GM06990 (cell line): ENCODE data around the gene TIMM17B.

Experiments used
- DNase-seq: peaks from one replicate; pipeline ENCODE4 v3.0.0-alpha.2; 2011; ENCODE audit not compliant: insufficient read length; ENCODE audit errors: extremely low read depth
- H3K27me3 ChIP-seq: replicated peaks from 2 replicates; pipeline ENCODE4 v1.6.0; 2011; ENCODE audit warnings: low read length; ENCODE audit not compliant: control insufficient read depth, insufficient read depth
- H3K36me3 ChIP-seq: 2 replicates; pipeline ENCODE4 v1.5.1; 2011; ENCODE audit warnings: low read length; ENCODE audit not compliant: control insufficient read depth, insufficient read depth
- H3K4me3 ChIP-seq: replicated peaks from 2 replicates; pipeline ENCODE4 v1.5.1; 2011; ENCODE audit warnings: low read depth, mild to moderate bottlenecking, control low read depth, low read length
- TF ChIP-seq, protein P1 (sequence below): IDR thresholded peaks from 2 replicates; pipeline ENCODE4 v1.5.1; 2011; ENCODE audit warnings: low read length, control low read depth, mild to moderate bottlenecking, inconsistent platforms; ENCODE audit not compliant: insufficient read depth, poor library complexity, severe bottlenecking

Gene TIMM17B

DNA sequence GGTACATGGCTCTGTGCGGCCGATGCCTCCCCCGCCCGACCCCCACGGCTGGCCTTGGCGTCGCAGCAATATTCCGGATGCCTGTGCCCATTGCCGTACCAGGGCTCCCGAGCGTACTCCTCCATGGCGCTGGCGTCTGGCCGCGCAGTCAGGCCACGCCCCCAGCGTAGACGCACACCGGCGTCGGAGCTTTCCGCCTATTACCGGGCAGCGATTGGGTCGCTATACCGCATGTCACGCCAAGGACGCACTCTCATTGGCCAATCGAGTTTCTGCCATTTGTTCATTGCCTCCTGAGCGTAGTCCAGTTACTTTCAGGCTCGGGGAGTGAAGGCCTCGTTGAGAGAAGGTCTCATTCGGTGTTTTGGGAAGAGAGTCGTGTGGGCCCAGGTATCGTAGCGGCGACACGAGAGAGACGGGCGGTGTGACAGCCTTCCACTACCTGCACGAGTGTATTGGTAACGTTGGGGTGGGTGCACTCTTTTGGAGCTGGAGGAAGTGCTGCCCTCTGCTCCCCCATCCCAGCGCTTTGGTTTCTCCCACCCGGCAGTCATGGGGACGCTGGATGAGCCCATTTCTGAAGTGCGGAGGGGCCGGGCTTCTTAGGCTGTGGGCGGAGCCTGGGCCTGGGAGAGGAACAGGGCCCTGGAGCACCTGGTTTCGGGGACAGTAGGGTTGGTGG, at the start of gene TIMM17B, which contains the start of gene PQBP1:
Gene TIMM17B (minus strand): TSS at position 144 of the 682 bp plus-strand sequence. CDS start 19 bp downstream, at position 125.
Gene PQBP1 (plus strand): TSS at position 306 of the 682 bp plus-strand sequence. CDS start 580 bp downstream, outside the sequence.
- DNase-seq: peak; percentile 93
- H3K36me3 ChIP-seq: peaks cover 2% of the 10 kb centered on the region
- no peaks in the 10 kb centered on the region for H3K27me3 ChIP-seq
- TF ChIP-seq, protein P1, sequence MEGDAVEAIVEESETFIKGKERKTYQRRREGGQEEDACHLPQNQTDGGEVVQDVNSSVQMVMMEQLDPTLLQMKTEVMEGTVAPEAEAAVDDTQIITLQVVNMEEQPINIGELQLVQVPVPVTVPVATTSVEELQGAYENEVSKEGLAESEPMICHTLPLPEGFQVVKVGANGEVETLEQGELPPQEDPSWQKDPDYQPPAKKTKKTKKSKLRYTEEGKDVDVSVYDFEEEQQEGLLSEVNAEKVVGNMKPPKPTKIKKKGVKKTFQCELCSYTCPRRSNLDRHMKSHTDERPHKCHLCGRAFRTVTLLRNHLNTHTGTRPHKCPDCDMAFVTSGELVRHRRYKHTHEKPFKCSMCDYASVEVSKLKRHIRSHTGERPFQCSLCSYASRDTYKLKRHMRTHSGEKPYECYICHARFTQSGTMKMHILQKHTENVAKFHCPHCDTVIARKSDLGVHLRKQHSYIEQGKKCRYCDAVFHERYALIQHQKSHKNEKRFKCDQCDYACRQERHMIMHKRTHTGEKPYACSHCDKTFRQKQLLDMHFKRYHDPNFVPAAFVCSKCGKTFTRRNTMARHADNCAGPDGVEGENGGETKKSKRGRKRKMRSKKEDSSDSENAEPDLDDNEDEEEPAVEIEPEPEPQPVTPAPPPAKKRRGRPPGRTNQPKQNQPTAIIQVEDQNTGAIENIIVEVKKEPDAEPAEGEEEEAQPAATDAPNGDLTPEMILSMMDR: no peak
- peak within 1 kb of the TSS; percentile 80 for H3K4me3 ChIP-seq

GRCh38 chrX:48945517-48946348, 48.2 kb upstream of the TIMM17B start:
- H3K27me3 ChIP-seq: no peaks in the 10 kb centered on the region
- H3K4me3 ChIP-seq: no peak overlapping the region
- H3K36me3 ChIP-seq: peaks cover 2% of the 10 kb centered on the region
- TF ChIP-seq, protein P1: peak; percentile 91
- DNase-seq: no peak

DNA sequence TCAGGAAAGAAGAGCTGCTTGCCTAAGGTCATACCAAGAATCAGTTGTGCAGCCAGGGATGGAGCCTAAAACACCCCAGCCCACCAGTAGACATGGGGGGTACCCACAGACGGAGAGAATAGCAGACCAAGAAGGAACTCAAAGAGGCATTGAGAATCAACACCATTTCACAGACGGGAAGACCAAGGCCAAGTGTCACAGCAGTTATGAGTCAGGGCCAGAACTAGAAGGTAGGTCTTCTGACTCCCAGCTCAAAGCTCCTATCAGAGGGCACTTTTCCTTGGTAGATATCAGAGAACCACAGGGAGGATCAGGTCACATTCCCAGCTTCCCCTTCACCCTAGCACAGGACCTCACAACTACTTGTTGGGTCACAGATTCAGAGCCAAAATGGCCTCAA, 45.3 kb upstream of the TIMM17B start:
- TF ChIP-seq, protein P1: no peak

GRCh38 chrX:48940404-48940955, 42.9 kb upstream of the TIMM17B start:
- Histone ChIP-seq H3K4me3 (no peak overlapping the region), H3K27me3 (no peaks in the 10 kb centered on the region), H3K36me3 (no peaks in the 10 kb centered on the region; the same call in 1 of the 2 replicates)
- DNase-seq: no peak
- TF ChIP-seq, protein P1: no peak

More for the DNA sequence above, 45.3 kb upstream of the TIMM17B start:
- no peaks in the 10 kb centered on the region; the same call in 1 of the 2 replicates for H3K36me3 ChIP-seq
- H3K4me3 ChIP-seq: no peak overlapping the region
- no peak for DNase-seq
- H3K27me3 ChIP-seq: no peaks in the 10 kb centered on the region

DNA sequence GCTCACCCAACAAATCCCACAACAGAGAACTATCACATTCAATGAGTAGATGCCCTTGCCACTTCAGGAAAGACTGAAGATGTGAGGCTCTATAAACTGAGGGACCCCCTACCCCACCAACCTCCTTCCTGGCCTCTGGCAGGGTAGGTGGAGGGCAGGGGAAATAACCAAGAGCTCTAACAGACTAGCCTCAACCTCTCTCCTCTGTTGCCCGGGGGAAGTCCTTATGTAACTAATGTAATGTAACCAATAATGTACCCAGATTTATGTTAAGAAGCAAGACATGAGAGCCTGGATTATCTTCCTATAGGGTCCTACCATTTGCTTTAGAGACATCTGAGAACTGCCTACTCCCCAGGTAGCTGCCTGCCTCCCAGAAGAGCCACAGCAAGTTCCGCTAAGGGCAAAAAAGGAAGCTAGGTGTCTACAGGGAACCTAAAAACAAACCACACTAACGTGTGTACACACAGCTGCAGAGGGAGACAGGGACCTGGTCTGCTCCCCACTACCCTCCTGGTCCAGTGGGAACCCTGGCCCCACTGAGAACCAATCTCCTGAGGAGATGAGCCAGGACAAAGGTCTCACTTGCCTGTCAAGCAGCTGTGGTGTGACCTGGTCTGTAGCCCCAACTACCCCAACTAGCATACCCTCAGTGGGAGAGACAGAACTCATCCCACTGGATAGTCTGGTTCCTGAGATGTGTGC, 42.1 kb upstream of the TIMM17B start:
- Histone ChIP-seq H3K4me3 (no peak overlapping the region), H3K27me3 (no peaks in the 10 kb centered on the region), H3K36me3 (no peaks in the 10 kb centered on the region; the same call in 1 of the 2 replicates)
- TF ChIP-seq, protein P1: no peak
- DNase-seq: peak; percentile 41
